ENCODE measurements around the gene ZBTB40.

GRCh38 chr1:22444856-22445255, 6.8 kb upstream of the ZBTB40 start:
- TF ChIP-seq CTCF (tag by site-specific recombination; IDR thresholded peaks at IDR 0.05) (no peak), HOXD13 (CRISPR knock-in tag; IDR thresholded peaks at IDR 0.05; ENCODE audit: borderline replicate concordance) (no peak), ZNF24 (tag by site-specific recombination; IDR thresholded peaks at IDR 0.05) (no peak), OVOL3 (tag by site-specific recombination; IDR thresholded peaks at IDR 0.05) (no peak), HOXA7 (CRISPR knock-in tag; IDR thresholded peaks at IDR 0.05; ENCODE audit: borderline replicate concordance) (no peak), SP7 (tag by site-specific recombination; IDR thresholded peaks at IDR 0.05) (no peak)
